Effector CD8-positive, alpha-beta T cell (primary cell): ENCODE data around the gene SLC39A2.
"Not testable (repeated sequence)": the region's sequence is repeated elsewhere in the genome, so short reads cannot be mapped to it uniquely, and the experiment has no call there.

Source experiments
- DNase-seq: peaks from one replicate; lab custom pipeline; 2025; lab: John Stamatoyannopoulos, UW
- total RNA-seq, 4 experiments: gene quantifications; one replicate each; lab custom pipeline; 2026; lab: John Stamatoyannopoulos, UW

The SLC39A2 gene, protein sequence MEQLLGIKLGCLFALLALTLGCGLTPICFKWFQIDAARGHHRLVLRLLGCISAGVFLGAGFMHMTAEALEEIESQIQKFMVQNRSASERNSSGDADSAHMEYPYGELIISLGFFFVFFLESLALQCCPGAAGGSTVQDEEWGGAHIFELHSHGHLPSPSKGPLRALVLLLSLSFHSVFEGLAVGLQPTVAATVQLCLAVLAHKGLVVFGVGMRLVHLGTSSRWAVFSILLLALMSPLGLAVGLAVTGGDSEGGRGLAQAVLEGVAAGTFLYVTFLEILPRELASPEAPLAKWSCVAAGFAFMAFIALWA
- 0 to 0.58 (median 0.23) reads per million in 4 experiments for total RNA-seq

DNA sequence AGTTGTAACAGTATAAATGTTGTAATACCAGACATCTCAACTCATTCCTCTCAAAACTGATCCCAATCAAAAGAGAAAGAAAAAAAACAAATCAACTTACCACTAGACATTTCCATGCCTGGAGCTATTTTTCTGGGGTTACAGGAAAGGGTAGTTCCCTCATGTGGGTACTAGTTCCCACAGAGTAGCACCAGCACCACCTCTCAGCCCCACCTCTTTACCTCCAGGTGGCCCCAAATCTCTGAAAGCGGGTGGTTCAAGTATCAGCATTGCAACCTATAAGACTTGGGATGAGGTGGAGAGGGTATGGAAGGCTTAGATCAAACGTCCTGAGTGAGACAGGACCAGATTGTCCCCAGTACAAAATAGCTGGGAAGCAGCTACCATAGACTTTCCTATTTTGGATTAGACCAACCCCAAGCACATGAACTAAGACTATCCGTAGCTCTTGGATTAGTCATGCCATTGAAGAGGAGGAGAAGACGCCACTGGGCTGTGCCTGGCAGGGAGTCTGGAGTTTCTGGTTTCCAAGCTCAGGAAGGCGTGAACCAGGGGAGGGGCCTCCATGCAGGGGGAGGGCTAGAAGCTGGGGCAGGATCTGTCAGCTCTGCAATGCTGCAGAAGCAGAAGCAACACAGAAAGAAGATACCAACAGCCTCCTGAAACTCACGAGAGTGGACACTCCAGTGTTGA, at the start of gene SLC39A2:
Gene SLC39A2 (plus strand): TSS at position 620 of the 693 bp plus-strand sequence. CDS start 154 bp downstream, outside the sequence.
- no peak for DNase-seq

DNA sequence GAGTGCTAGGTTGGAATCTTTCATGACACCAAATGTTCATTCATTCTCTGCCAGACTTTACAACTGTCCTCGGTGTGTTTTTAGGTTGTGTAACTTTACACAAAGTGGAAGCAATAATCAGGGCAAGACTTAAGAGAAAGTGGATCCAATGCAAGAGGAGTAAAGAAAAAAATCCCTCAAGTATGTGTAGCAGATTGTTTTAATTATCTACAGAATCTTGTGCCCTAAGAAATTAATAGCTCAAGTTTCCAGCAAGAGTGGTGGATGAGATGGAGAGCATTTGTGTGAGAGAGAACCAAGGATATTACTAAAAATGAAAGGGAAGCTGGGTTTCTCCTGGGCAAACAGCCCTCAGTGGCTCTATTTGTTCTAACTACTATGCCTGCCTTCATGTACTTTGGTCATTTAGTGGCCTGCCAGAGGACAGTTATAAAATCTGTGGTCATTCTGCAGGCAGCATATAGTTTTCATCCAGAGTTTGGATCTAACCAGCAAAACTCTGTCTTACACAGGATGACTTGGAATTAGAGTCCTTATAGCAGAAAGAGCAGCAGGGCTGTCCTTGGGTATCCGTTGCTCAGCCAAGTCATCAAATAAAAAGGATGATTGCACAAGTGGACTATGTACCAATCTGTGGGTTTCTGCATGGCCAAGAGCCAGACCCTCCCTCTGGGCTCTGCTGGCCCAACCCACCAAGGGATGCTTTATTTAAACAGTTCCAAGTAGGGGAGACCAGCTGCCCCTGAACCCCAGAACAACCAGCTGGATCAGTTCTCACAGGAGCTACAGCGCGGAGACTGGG, 44.2 kb upstream of the SLC39A2 start, which contains the start of gene RNASE2:
Gene RNASE2 (plus strand): TSS at position 752 of the 802 bp plus-strand sequence. CDS start 285 bp downstream, outside the sequence.
- not testable (repeated sequence) for DNase-seq

DNA sequence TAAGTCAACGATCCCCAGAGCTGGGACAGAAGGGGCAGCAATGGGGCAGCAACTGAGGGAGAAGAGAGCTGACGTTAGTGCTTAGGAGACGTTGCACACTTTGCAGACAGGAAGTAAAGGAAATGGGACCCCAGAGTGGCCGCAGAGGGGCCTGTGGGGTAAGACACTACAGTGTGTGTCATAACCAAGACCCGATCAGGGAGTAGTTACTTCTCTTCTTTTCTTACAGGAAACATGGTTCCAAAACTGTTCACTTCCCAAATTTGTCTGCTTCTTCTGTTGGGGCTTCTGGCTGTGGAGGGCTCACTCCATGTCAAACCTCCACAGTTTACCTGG, 43.6 kb upstream of the SLC39A2 start:
- DNase-seq, result not testable (repeated sequence)

DNA sequence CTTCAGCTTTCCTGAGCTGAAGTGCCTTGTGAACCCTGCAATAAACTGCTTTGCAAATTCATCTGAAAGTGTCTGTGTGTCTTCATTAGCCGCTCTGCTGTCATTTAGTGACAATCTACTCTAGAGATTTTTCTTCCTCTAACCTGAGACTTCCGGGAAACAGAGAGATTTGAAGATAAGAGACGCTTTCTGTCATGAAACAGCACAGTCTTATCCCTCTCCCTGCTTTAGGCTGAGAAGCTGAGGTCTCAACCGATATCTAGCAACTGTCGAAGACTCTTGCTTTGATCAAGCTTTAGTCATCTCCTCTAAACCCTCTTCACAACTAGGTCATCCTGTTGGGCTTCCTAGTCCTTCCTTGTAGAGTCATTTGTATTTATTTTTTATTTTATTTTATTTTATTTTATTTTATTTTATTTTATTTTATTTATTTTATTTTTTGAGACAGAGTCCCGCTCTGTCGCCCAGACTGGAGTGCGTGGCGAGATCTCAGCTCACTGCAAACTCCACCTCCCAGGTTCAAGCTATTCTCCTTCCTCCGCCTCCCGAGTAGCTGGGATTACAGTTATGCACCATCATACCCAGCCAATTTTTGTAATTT, 42.6 kb upstream of the SLC39A2 start:
- DNase-seq, result no peak

DNA sequence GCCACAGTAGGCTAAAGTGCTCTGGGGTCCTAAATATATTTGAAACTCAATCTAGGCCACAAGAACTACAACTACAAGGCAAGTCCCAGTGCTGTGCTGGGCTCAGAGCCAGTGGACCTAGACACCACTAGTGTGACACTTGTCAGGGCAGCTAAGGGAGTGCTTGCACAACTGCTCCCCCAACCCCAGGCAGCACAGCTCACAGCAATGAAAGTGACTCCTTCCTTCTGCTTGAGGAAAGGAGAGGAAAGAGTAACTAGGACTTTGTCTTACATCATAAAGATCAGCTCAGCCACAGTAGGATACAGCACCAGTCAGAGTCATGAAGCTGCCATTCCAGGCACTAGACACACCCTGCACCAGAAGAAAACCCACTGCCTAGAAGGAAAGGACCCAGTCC, 40.1 kb upstream of the SLC39A2 start:
- not testable (repeated sequence) for DNase-seq

DNA sequence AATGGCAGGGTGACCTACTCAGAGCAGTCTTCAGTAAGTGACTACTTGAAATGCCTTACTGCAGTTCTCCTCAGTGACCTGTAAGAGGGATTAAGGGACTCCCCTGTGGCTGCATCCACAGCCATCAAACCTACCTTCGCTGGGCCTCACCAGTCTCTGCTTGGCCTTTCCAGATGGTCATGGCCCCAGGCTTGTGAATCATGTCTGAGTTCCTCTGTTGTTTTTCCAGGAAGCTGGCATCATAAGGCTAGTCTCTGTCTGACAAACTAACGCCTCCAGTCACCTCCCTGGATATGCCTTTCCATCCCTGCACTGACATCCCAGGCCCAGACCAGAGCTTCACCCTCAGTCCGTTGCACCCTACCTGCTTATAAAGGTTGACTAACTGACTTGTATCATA, 29.8 kb upstream of the SLC39A2 start:
- no peak for DNase-seq

DNA sequence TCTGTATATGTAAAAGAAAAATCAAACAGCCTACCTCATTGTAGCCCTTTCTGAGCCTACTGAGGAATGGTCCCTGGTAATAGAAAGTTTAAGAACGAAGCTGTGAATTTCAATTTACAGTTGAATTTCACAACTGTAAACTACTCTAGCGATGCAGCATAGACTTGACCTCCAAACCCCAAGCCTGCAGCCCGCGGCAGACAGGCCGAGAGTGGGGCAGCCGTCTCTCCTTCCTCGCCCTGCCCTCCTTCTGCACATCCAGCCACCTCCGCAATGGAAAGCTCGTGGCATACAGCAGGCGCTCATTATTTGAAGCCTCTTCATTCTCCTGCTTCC, 28.5 kb upstream of the SLC39A2 start:
- no peak for DNase-seq

DNA sequence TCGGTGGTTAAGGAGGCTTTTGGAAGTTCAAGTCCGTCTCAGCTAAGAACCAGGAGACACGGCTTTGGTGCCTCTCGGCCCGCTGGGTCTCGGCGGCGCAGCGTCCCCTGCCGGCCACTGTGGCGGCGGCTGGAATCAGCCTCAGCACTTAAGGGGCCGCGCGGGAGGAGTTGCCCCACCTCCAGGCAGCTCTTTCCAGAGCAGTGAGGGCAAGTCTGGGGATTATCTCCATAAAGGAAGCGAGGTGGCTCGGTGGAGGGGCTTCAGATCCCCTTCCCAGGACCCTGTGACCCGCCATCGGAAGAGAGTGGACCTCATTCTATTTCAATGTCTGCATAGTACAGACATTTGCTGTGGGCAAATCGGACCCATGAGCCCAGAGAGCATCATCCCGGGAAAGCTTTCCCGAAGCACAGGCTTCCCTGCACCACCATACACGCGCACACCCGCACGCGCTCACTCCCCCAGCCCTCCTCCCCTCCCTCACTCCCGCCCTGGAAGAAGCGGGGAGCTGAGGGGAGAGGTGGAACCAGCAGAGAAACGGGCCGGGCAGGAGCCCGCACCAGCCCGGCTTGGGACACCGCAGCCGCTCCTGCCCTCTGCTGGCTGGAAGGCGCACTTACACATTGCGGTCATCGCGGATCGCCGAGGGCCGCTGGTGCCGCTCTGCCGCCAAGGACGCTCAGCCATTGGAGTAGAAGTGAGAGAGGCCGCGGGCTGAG, 27.9 kb upstream of the SLC39A2 start:
- peak; percentile 62 for DNase-seq

DNA sequence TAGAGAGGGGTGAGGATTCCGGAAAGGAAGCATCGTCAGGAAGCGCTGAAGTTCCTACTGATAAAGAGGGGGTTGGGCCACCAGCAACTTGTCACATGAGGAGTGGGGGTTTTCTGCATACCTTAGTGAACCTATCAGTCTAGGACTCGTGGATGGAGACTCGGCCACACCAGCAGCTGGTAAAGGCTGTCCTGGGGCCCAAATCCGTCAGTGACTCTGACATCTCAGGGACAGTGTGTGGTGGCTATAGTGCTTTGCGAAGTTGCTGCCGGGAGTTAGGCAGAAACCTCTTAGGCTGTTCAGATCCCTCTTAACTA, 27.4 kb upstream of the SLC39A2 start:
- no peak for DNase-seq

DNA sequence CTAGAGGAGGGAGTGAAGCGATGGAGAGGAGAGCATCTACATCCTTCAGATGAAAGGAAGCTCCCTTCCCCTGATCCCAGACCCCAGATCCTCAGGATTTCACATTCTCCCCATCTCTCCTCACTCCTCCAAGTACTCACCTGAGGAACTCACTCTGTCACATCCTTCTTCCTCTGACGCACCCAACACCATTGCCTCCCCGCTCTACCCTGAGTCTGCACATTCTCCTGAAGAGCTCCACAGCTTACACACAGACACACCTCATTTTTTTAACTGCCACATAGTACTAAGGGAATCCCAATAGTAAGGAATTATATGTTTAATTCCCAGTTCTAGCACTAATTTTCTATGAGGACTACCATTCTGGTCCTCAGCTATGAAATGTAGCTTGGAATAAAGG, 25.6 kb upstream of the SLC39A2 start:
- DNase-seq, result no peak

DNA sequence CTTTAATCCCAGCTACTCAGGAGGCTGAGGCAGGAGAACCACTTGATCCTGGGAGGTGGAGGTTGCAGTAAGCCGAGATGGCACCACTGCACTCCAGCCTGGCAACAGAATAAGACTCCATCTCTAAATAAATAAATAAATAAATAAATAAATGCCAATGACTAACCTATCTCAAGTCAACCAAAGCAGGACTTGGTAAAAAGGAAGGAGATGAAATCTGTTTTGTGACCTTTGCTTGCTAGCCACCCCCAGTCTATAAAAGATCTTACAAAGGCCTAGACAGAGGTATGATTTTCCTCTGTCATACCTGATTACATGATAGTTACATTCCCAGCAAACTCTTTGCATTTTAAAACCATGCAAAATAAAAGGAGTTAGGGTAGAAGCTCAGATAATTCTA, 22.8 kb upstream of the SLC39A2 start:
- DNase-seq, result no peak

DNA sequence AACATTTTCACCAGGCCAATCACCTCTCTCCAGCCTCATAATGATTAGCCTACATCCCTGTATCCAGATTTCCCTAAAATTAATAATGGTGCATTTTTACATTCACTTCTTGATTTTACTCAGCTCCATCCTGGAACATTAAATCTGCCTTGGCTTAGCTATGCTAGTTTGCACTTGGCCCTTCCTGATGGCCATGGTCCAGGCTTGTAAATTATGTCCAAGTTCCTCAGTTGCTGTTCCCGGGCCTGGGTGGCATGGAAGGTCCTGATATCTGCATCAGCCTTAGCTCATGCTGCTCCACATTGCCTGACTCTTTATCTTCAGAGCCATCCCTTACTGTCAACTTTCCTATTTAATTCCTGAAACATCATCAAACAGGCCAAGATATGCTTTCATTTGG, 20.4 kb upstream of the SLC39A2 start:
- no peak for DNase-seq

DNA sequence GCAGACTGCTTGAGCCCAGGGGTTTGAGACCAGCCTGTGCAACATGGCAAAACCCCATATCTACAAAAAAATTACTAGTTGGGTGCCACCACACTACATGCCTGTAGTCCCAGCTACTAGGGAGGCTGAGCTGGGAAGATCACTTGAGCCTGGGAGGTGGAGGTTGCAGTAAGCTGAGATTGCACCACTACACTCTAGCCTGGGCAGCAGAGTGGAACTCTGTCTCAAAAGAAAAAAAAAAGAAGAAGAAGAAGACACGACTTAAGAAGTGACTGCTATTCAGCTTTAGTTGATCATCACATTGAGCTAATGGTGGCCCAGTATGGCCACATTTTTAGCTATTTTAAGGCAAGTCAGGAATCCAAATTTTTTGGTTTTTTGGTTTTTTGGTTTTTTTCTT, 18.2 kb upstream of the SLC39A2 start:
- DNase-seq, result no peak

DNA sequence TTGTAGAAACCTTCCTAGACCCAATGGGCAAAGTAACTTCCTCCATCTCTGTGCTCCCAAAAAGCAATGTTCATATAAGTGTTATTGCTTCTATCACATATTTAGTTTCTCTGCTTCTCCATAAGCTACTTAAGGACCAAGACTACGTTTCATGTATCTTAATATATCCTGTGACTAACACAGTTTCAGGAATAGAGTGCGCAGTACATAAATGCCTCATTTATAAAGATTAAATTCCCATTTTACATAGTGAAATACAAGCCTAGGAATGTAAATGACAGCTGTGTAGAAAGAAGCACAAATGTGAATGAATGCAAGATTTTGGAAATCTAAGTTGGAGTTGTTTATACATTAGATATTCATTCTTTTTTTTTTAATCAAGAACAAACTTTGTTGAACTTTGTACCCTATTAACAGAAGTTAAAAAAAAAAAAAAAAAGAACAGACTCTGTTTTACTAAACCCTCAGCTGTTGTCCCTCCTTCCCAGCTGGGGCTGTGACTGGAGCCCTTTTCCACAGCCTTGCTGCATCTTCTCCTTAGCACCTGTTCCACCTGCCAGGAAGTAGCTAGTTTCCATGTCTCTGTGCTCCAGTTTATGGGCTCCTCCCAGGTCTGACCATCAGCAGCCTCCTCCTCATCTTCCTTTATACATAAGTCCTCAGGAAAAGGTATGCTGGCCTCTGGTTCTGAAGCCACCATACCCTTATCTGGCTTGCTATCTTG, 16.3 kb upstream of the SLC39A2 start:
- DNase-seq, result no peak

DNA sequence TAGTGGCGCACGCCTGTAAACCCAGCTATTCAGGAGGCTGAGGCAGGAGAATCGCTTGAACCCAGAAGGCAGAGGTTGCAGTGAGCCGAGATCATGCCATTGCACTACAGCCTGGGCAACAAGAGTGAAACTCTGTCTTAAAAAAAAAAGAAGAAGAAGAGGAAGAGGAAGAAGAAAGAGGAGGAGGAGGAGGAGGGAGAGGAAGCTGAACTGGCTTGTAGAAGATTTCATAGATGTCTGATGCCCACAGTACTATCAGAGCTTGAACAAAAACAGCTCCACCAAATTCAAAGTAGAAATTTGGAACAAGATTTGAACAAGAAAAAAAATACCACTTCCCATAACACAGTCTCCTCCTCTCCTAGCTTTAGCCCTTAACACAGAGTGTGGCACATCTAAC, 13.4 kb upstream of the SLC39A2 start:
- DNase-seq, result not testable (repeated sequence)

DNA sequence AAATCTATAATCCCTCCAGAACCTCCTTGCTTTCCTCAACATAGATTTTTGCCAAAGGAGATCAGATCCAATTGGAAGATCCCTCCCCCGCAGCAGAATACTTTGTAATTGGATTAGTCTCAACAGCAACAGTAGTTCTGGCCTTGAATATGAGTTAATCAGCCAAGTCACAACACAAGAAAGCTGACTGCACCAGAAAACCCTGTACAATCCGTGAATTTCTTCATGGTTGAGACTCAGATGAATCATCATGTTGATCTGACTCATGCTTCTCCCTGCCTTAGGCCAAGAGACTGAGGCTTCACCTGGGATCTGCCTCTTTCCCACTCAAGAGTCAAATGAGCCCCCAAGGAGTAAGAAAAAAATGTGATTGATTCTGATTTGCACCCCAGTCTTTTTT, 12.3 kb upstream of the SLC39A2 start:
- no peak for DNase-seq

DNA sequence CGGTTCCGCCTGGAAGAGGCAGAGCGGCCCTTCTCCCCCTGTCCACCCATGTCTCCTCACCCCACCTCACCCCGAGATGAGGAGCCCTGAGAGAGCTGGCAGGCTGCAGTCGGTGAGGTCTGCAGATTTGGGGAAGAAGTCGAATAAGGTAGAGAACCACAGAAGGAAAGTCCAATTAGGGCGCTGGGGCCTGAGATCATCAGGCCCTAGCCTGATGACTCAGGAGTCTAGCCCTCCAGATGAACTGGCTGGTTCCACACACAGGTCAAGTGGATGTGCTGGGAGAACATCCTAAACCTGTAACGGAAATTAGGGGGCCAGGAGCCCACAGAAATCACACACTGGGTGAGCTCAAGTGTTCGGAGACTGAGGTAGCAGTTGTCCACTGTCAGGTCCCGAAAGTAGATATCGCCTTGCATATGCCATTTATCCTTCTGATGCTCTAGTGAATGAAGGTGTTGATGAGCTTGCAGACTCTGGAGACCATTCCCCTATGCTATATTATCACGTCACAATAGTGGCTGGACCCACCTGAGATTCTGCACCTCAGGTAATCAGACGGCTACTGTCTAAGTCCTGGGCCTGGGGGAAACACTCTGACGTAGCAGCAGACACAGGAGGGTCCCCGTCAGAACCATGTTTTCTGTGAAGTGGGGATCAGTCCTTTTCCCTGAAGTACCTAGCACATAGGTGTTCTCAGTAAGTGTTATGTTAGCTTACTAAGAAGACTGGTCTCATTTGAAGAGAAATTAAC, 10.2 kb upstream of the SLC39A2 start:
- DNase-seq, result no peak

DNA sequence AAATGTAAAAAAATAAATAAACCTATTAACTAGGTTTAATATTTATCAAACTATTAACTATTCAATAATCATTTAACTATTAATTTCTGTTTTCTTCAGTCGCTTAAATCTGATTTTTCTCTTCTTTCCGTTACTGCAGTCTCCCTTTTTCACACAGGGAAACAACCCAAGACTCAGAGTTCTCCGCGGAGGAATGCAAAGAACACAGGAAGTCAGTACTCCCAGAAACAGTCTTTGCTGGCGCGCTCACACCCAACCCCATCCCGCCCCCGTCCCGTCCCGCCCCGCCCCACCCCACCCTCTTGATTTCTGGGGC, 9.7 kb upstream of the SLC39A2 start:
- DNase-seq, result no peak

DNA sequence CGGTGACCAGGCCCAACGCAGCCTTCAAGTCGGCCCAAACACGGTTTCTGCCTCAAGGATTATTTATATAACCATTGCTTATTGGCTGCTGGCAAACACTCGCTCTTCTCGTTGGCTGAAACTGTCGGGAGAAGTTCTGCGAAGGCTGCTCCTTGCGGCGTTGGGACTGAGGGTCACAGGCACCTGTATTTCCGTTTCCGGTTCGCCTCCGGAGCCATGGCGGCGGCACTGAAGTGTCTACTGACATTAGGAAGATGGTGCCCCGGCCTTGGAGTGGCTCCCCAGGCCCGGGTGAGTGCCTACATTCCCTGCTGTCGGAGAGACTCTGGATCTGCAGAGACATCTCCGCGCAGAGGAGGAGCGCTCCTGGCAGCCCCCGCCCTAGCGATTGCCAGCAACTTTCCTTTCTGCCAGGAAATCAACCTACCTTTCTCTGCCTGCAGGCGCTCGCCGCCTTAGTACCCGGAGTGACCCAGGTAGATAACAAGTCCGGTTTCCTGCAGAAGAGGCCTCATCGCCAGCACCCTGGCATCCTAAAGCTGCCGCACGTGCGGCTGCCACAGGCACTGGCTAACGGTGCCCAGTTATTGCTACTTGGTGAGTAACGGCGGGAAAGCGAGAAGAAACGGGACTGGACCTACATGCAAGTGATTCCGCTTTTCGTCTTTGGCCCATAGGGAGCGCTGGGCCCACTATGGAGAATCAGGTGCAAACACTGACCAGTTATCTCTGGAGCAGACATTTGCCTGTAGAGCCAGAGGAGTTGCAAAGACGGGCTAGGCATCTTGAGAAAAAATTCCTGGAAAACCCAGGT, 9.1 kb upstream of the SLC39A2 start, which contains the start of gene METTL17:
Gene METTL17 (plus strand): TSS at position 194 of the 814 bp plus-strand sequence. CDS start 23 bp downstream, at position 217.
- DNase-seq, result peak; percentile 72

DNA sequence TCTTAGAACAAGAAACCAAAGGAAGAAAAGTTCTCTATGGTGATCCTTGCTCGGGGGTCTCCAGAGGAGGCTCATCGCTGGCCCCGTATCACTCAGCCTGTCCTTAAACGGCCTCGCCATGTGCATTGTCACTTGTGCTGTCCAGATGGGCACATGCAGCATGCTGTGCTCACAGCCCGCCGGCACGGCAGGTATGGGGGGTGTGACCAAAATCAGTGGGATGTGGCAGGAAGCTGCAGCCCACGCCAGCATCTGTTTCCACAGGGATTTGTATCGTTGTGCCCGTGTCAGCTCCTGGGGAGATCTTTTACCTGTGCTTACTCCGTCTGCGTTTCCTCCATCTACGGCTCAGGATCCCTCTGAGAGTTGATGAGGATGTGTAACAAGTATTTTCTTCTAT, 2.6 kb upstream of the SLC39A2 start:
- no peak for DNase-seq
